Measurements from ENCODE around the gene GSC. TPM values are rescaled to one million over a fixed set of nuclear protein-coding genes. Genes with fewer than 3 reads are reported as not detected.
A peak's percentile ranks its signal among the peaks of the same experiment; 100 is the strongest.
"Not testable (repeated sequence)": the region's sequence is repeated elsewhere in the genome, so short reads cannot be mapped to it uniquely, and the experiment has no call there.

The GSC gene
- total and polyA plus RNA-seq, 8 donors = 0.35 to 1.7 (median 0.54) TPM

DNA sequence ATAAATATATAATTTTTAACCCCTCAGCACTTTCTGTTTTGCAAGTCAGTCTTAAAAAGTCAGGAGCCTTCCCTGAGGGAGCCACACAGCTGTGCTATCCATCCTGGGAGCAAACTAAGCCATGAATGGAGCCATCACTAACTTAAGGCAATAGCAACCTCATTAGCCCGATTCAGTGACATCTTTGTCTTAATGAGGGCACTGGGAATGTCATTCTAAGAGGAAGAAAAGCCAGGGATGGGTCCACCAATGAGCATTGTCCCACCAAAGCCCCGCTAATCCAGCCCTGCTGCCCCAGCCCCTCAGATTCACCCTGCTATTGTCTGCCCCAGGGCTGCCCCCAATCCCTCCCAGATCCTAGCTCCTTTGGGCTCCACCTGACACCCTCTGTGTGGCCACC lies 19.5 kb downstream of the GSC start:
- Histone ChIP-seq H3K27me3 (no peaks in the 10 kb centered on the region), H3K9me3 (no peaks in the 10 kb centered on the region), H3K4me1 (no peaks in the 10 kb centered on the region), H3K27ac (no peak overlapping the region), H3K4me3 (no peak overlapping the region), H3K36me3 (no peaks in the 10 kb centered on the region)
- intact Hi-C loops (cut with DNase I) = no loop called here
- no peak for ATAC-seq
- TF ChIP-seq, protein P1, sequence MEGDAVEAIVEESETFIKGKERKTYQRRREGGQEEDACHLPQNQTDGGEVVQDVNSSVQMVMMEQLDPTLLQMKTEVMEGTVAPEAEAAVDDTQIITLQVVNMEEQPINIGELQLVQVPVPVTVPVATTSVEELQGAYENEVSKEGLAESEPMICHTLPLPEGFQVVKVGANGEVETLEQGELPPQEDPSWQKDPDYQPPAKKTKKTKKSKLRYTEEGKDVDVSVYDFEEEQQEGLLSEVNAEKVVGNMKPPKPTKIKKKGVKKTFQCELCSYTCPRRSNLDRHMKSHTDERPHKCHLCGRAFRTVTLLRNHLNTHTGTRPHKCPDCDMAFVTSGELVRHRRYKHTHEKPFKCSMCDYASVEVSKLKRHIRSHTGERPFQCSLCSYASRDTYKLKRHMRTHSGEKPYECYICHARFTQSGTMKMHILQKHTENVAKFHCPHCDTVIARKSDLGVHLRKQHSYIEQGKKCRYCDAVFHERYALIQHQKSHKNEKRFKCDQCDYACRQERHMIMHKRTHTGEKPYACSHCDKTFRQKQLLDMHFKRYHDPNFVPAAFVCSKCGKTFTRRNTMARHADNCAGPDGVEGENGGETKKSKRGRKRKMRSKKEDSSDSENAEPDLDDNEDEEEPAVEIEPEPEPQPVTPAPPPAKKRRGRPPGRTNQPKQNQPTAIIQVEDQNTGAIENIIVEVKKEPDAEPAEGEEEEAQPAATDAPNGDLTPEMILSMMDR (IDR thresholded peaks at IDR 0.05) = no peak
- FAIRE-seq = no peak
- DNase-seq = no peak
- 66 to 68% methylated on average over 2 of the region's 2 CpGs for WGBS, 2 donors

DNA sequence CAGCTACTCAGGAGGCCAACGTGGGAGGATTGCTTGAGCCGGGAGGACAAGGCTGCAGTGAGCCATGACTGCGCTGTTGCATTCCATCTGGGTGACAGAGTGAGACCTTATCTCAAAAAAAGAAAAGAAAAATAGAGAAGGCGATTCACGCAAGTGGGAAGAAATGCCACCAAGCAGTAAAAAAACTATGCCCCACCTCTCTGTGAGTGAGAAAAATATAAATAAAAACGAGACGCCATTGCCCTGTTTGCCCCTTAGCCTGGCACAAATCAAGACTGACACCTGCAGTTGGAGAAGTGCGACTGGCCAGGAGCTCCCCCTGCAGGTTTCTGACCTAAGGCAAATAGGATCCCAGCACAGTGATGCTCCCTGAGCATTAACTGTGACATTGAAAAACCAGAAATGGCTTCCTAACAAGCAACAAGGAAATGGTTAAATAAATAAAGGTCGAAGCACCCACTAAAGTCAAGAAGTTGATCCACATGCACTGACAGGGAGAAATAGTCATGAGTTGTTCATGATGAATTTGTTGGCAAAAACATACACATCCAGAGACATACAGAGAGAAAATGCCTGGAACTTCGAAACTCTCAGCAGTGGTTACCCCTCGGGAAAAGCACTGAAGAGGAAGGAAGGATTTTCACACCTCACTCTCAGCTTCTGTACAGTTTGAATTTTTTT lies 21.1 kb downstream of the GSC start:
- 22 to 25% methylated on average over 11 of the region's 11 CpGs for WGBS, 2 donors
- no peak overlapping the region for H3K27ac ChIP-seq
- H3K4me1 ChIP-seq = no peaks in the 10 kb centered on the region
- H3K36me3 ChIP-seq = no peaks in the 10 kb centered on the region
- DNase-seq = peak in 5 of 6 donors; percentile 24 to 66 (median 45)
- intact Hi-C loops (cut with DNase I) = no loop called here
- TF ChIP-seq, protein P1 (IDR thresholded peaks at IDR 0.05) = peak in 3 of 4 donors; percentile 12 to 43 (median 42)
- no peak overlapping the region for H3K4me3 ChIP-seq
- no peak for FAIRE-seq
- no peaks in the 10 kb centered on the region for H3K27me3 ChIP-seq
- ATAC-seq = peak; percentile 64 to 94 (median 82)
- no peaks in the 10 kb centered on the region for H3K9me3 ChIP-seq

DNA sequence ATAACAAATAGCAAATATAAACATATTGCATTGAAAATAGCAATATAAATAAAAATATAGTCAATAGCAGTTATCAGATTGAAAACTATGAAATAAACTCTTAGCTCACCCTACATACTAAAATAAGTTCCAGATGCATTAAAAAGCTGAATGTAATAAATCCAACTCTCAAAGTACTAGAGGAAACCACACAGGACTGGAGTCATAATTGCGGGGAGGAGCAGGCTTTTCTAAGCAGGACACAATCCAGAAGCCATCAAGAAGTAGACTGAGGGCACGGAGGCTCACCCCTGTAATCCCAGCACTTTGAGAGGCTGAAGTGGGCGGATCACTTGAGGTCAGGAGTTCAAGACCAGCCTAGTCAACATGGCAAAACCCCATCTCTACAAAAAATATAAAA lies 22.2 kb downstream of the GSC start:
- FAIRE-seq (no peak), DNase-seq (no peak)
- 84% methylated on average over 3 of the region's 3 CpGs for WGBS, 2 donors

DNA sequence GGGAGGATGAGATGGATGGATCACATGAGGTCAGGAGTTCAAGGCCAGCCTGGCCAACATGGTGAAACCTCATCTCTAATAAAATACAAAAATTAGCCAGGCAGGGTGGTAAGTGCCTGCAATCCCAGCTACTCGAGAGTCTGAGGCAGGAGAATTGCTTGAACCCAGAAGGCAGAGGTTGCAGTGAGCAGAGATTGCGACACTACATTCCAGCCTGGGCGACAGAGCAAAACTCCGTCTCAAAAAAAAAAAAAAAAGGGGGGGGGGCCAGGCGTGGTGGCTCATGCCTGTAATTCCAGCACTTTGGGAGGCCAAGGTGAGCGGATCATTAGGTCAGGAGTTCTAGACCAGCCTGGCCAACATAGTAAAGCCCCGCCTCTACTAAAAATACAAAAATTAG lies 22.8 kb downstream of the GSC start:
- ATAC-seq; H3K4me3 ChIP-seq; FAIRE-seq; H3K4me1 ChIP-seq; DNase-seq; intact Hi-C loops (cut with DNase I); H3K27ac ChIP-seq; H3K36me3 ChIP-seq; H3K9me3 ChIP-seq; H3K27me3 ChIP-seq: not testable (repeated sequence)
- WGBS, 2 donors = 78 to 83% methylated on average over 5 to 7 of the region's 7 CpGs

More for the DNA sequence above, 22.2 kb downstream of the GSC start:
- TF ChIP-seq, protein P1 (IDR thresholded peaks at IDR 0.05) = no peak
- no peaks in the 10 kb centered on the region for H3K36me3 ChIP-seq
- no peaks in the 10 kb centered on the region for H3K9me3 ChIP-seq
- no peak overlapping the region for H3K27ac ChIP-seq
- intact Hi-C loops (cut with DNase I) = no loop called here
- ATAC-seq = no peak
- no peak overlapping the region for H3K4me3 ChIP-seq
- H3K27me3 ChIP-seq = no peaks in the 10 kb centered on the region
- no peaks in the 10 kb centered on the region for H3K4me1 ChIP-seq

DNA sequence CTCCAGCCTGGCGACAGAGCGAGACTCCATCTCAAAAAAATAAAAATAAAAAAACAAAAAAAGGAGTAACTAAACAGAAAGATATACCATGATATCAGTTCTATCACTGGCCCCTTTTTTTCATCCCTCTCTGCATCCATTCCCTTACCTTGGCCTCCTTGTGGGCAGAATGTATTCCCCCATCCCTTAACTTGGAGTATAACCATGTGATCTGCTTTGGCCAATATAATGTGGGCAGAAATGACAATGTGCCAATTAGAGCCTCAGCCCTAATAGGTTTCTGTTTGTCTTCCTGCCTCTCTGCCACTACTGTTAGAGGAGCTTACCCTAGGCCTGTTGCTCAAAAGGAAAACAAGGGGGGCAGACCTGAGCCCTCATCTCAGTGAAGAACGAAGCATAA lies 23.8 kb downstream of the GSC start:
- ATAC-seq = no peak
- no peak for FAIRE-seq

More for the DNA sequence above, 23.8 kb downstream of the GSC start:
- no peaks in the 10 kb centered on the region for H3K9me3 ChIP-seq
- WGBS, 2 donors = 95 to 99% methylated on average over 3 of the region's 3 CpGs
- TF ChIP-seq, protein P1 (IDR thresholded peaks at IDR 0.05) = no peak
- H3K4me3 ChIP-seq = no peak overlapping the region
- intact Hi-C loops (cut with DNase I) = no loop called here
- no peak overlapping the region for H3K27ac ChIP-seq
- H3K4me1 ChIP-seq = no peaks in the 10 kb centered on the region
- no peak for DNase-seq
- no peaks in the 10 kb centered on the region for H3K36me3 ChIP-seq
- H3K27me3 ChIP-seq = no peaks in the 10 kb centered on the region

Measured in pancreas (tissue), 10 donors.